GM12875 (cell line): ENCODE measurements around the gene GGA3.

Experiments used
- H3K4me3 ChIP-seq: one replicate; pipeline ENCODE4 v1.5.1; 2011; ENCODE audit warnings: low read depth, low read length, control low read depth
- CTCF ChIP-seq: IDR thresholded peaks from 2 replicates; pipeline ENCODE4 v1.5.1; 2011; ENCODE audit warnings: low read depth, mild to moderate bottlenecking, control low read depth, inconsistent platforms, low read length, moderate library complexity, borderline replicate concordance; ENCODE audit not compliant: insufficient read depth

GGA3 gene

GRCh38 chr17:75205793-75206163 is 55.6 kb downstream of the GGA3 start:
- 0 out of 2 replicates have a peak, but pooled peaks have one; percentile 13 for TF ChIP-seq CTCF

GRCh38 chr17:75205037-75205792 is 56.2 kb downstream of the GGA3 start, which contains the start of gene NUP85:
TSS of gene NUP85 (plus strand) at chr17:75205679. CDS start at chr17:75205762, 83 bp downstream.
- TF ChIP-seq CTCF, result no peak
- H3K4me3 ChIP-seq, result peak within 1 kb of the TSS; percentile 79

More at GRCh38 chr17:75205793-75206163, 55.6 kb downstream of the GGA3 start:
- H3K4me3 ChIP-seq, result peak overlapping the region; percentile 79

- no peak overlapping the region for H3K4me3 ChIP-seq
- no peak for TF ChIP-seq CTCF
Observed at GRCh38 chr17:75199886-75200618, 61.4 kb downstream of the GGA3 start.

- TF ChIP-seq CTCF, result no peak
- no peak overlapping the region for H3K4me3 ChIP-seq
Observed at GRCh38 chr17:75194879-75195278, 66.5 kb downstream of the GGA3 start.

- H3K4me3 ChIP-seq, result no peak overlapping the region
- no peak for TF ChIP-seq CTCF
Observed at GRCh38 chr17:75191584-75191983, 69.8 kb downstream of the GGA3 start.

- H3K4me3 ChIP-seq, result no peak overlapping the region
- TF ChIP-seq CTCF, result no peak
Observed at GRCh38 chr17:75188614-75189013, 72.8 kb downstream of the GGA3 start.
